Spleen (tissue), 11 donors: ENCODE data around the gene GREB1L. TPM values are rescaled to one million over a fixed set of nuclear protein-coding genes. Genes with fewer than 3 reads are reported as not detected.
"Not testable (repeated sequence)": the region's sequence is repeated elsewhere in the genome, so short reads cannot be mapped to it uniquely, and the experiment has no call there.

Experiments used
- DNase-seq: peaks from one replicate; pipeline ENCODE4 v3.0.0-alpha.2; 2020
- H3K27ac ChIP-seq, 8 donors: fragments of 200-600 bp; sonication (generic) in 7 of 8; 1 replicate in 4 of 8; 2 replicates in 4 of 8; pipeline versions ENCODE4 v1.5.0 to v1.8.0; 2016 to 2021; ENCODE audit warnings: inconsistent platforms in 4 of 8, mild to moderate bottlenecking in 4 of 8, moderate library complexity in 1 of 8
- H3K27me3 ChIP-seq, 7 donors: fragments of 200-600 bp; sonication (generic) in 6 of 7; replicated peaks in 1 of 7; 1 replicate in 4 of 7; 2 replicates in 3 of 7; pipeline versions ENCODE4 v1.5.0 to v1.8.0; 2016 to 2021; ENCODE audit warnings: inconsistent platforms in 3 of 7, mild to moderate bottlenecking in 1 of 7
- H3K36me3 ChIP-seq, 6 donors: fragments of 200-600 bp; sonication (generic) in 5 of 6; 1 replicate in 4 of 6; 2 replicates in 2 of 6; pipeline versions ENCODE4 v1.5.0 to v1.8.0; 2016 to 2021; ENCODE audit warnings: inconsistent platforms in 2 of 6
- H3K4me1 ChIP-seq, 6 donors: fragments of 200-600 bp; sonication (generic) in 5 of 6; 1 replicate in 3 of 6; 2 replicates in 3 of 6; pipeline versions ENCODE4 v1.5.0 to v1.8.0; 2016 to 2021; ENCODE audit warnings: inconsistent platforms in 3 of 6
- H3K4me3 ChIP-seq, 8 donors: fragments of 200-600 bp; sonication (generic) in 7 of 8; 1 replicate in 4 of 8; 2 replicates in 4 of 8; pipeline versions ENCODE4 v1.5.0 to v1.8.0; 2016 to 2021; ENCODE audit warnings: inconsistent platforms in 4 of 8, mild to moderate bottlenecking in 4 of 8, moderate library complexity in 2 of 8
- H3K9me3 ChIP-seq, 8 donors: fragments of 200-600 bp; sonication (generic) in 7 of 8; 1 replicate in 4 of 8; 2 replicates in 4 of 8; pipeline versions ENCODE4 v1.5.0 to v1.8.0; 2016 to 2021; ENCODE audit warnings: inconsistent platforms in 4 of 8
- CTCF ChIP-seq, 11 experiments: fragments of 200-600 bp in 7 of 11; fragments of 450-650 bp in 4 of 11; sonication (generic) in 4 of 11; IDR thresholded peaks in 8 of 11; conservative IDR thresholded peaks in 3 of 11; 1 replicate in 7 of 11; 2 replicates in 4 of 11; pipeline versions ENCODE4 v1.4.0 to v1.8.0; 2016 to 2021; ENCODE audit warnings: antibody characterized with exemption in 11 of 11, inconsistent platforms in 4 of 11, mild to moderate bottlenecking in 1 of 11
- POLR2A ChIP-seq, 3 donors: fragments of 450-650 bp; IDR thresholded peaks; one replicate each; pipeline ENCODE4 v1.5.1; 2017; ENCODE audit warnings: antibody characterized with exemption in 3 of 3, mild to moderate bottlenecking in 1 of 3
- POLR2AphosphoS5 ChIP-seq, 3 donors: sonication (generic); formaldehyde crosslinking; IDR thresholded peaks; one replicate each; pipeline ENCODE4 v1.5.1; 2017; ENCODE audit warnings: antibody characterized with exemption in 3 of 3
- WGBS, 5 donors: extraction: QIAGEN DNeasy Blood & Tissue Kit in 3 of 5; methylation state at CpG; one replicate each; pipeline versions ENCODE4 v1.1.5 to v1.1.7; 2013 to 2018; 5-methylcytosine and 5-hydroxymethylcytosine counted together
- intact Hi-C: fragments of 100-400 bp; cut with DNase I; formaldehyde crosslinking; loops from one replicate; pipeline ENCODE4 v1.15.0; 2023; ENCODE audit warnings: low total_unique reads
- polyA plus RNA-seq, 3 donors: library from polyadenylated mRNA; stranded (reverse); fragments of 200-250 nt; gene quantifications; one replicate each; pipeline ENCODE4 v1.2.1, GENCODE V29; 2013
- total RNA-seq, 7 donors: library from RNA; depleted of rRNA in 3 of 7; stranded (reverse); fragments of >200 nt in 3 of 7; fragmentation: NEBNext Ultra II Directional in 4 of 7; extraction: Animal tissue kit (Norgen Biotek cat#: 25700) in 4 of 7; gene quantifications; one replicate each; pipeline versions ENCODE4 v1.1.0 to v1.2.1, GENCODE V29; 2016 to 2021
- donor health status: healthy with polysubstance abuse.
- donor health status: DM: no; HTN: no; CAD: no; lungs with moderate emphysema.
- donor health status: DM: no; HTN: no; CAD: no.
- donor health status: Bipolar disorder and iron deficiency.
- donor health status: healthy.
- donor health status: DM: no; HTN: no; CAD: no.
- donor health status: DM: yes; HTN: yes; CAD: no.

Gene GREB1L
- total and polyA plus RNA-seq, 10 donors = under 0.01 to 0.79 (median 0.57) TPM

GRCh38 chr18:21314724-21315123, 72.7 kb downstream of the GREB1L start:
- TF ChIP-seq POLR2AphosphoS5 (IDR thresholded peaks at IDR 0.05) (no peak), CTCF (IDR thresholded peaks at IDR 0.05 in 8 of 11, conservative IDR thresholded peaks at IDR 0.05 in 3 of 11) (no peak), POLR2A (IDR thresholded peaks at IDR 0.05) (no peak)
- no peak for DNase-seq
- H3K36me3 ChIP-seq = no peaks in the 10 kb centered on the region
- H3K4me1 ChIP-seq = no peaks in the 10 kb centered on the region
- no peak overlapping the region for H3K27ac ChIP-seq
- peaks cover 0 to 4% (median 0%) of the 10 kb centered on the region in 8 donors for H3K9me3 ChIP-seq
- H3K4me3 ChIP-seq = no peak overlapping the region
- intact Hi-C loops = no loop called here
- peaks cover 0 to 3% (median 0%) of the 10 kb centered on the region in 7 donors for H3K27me3 ChIP-seq

GRCh38 chr18:21315126-21315525, 73.1 kb downstream of the GREB1L start:
- H3K9me3 ChIP-seq, H3K27ac ChIP-seq, H3K36me3 ChIP-seq, H3K4me3 ChIP-seq, H3K27me3 ChIP-seq, H3K4me1 ChIP-seq, intact Hi-C loops, DNase-seq: not testable (repeated sequence)
- 85 to 93% (median 89%) methylated on average over 5 of the region's 5 CpGs for WGBS, 5 donors

- no peak overlapping the region for H3K4me3 ChIP-seq
- 72 to 83% (median 82%) methylated on average over 8 to 9 of the region's 9 CpGs for WGBS, 5 donors
- peaks cover 0 to 4% (median 0%) of the 10 kb centered on the region in 8 donors for H3K9me3 ChIP-seq
- H3K4me1 ChIP-seq = no peaks in the 10 kb centered on the region
- TF ChIP-seq CTCF (IDR thresholded peaks at IDR 0.05 in 8 of 11, conservative IDR thresholded peaks at IDR 0.05 in 3 of 11) (no peak), POLR2A (IDR thresholded peaks at IDR 0.05) (no peak), POLR2AphosphoS5 (IDR thresholded peaks at IDR 0.05) (no peak)
- no peak overlapping the region for H3K27ac ChIP-seq
- no peaks in the 10 kb centered on the region for H3K36me3 ChIP-seq
- intact Hi-C loops = no loop called here
- no peak for DNase-seq
- no peaks in the 10 kb centered on the region for H3K27me3 ChIP-seq
These were observed 73.7 kb downstream of the GREB1L start for GRCh38 chr18:21315741-21316197.

- Histone ChIP-seq H3K27ac (no peak overlapping the region), H3K36me3 (no peaks in the 10 kb centered on the region), H3K27me3 (no peaks in the 10 kb centered on the region), H3K9me3 (peaks cover 0 to 4% (median 0%) of the 10 kb centered on the region in 8 donors), H3K4me3 (no peak overlapping the region), H3K4me1 (no peaks in the 10 kb centered on the region)
- intact Hi-C loops = no loop called here
- no peak for TF ChIP-seq POLR2AphosphoS5 (IDR thresholded peaks at IDR 0.05)
- no peak for TF ChIP-seq CTCF (IDR thresholded peaks at IDR 0.05 in 8 of 11, conservative IDR thresholded peaks at IDR 0.05 in 3 of 11)
- TF ChIP-seq POLR2A (IDR thresholded peaks at IDR 0.05) = no peak
- 89 to 100% (median 94%) methylated on average over 1 of the region's 1 CpG for WGBS, 5 donors
- DNase-seq = no peak
These were observed 74.3 kb downstream of the GREB1L start for GRCh38 chr18:21316296-21316695.

GRCh38 chr18:21321711-21322110, 79.7 kb downstream of the GREB1L start:
- Histone ChIP-seq H3K9me3 (no peaks in the 10 kb centered on the region), H3K4me3 (no peak overlapping the region), H3K27ac (no peak overlapping the region), H3K36me3 (no peaks in the 10 kb centered on the region), H3K27me3 (peaks cover 0 to 3% (median 0%) of the 10 kb centered on the region in 7 donors), H3K4me1 (no peaks in the 10 kb centered on the region)
- WGBS, 5 donors = 78 to 95% (median 85%) methylated on average over 3 of the region's 3 CpGs
- intact Hi-C loops = no loop called here
- DNase-seq = no peak
- no peak for TF ChIP-seq POLR2A (IDR thresholded peaks at IDR 0.05)
